Mesendoderm (in vitro differentiated cells): ENCODE results near the gene SC5D.
A peak's percentile ranks its signal among the peaks of the same experiment; 100 is the strongest.

Experiments used
- DNase-seq: peaks from one replicate; pipeline ENCODE4 v3.0.0; 2013
- H2AK5ac ChIP-seq: 2 replicates; pipeline ENCODE4 v1.6.1; 2013; ENCODE audit warnings: low read length, inconsistent platforms
- H2BK120ac ChIP-seq: 2 replicates; pipeline ENCODE4 v1.6.1; 2013; ENCODE audit warnings: low read depth, mild to moderate bottlenecking, low read length, moderate library complexity, mixed read lengths
- H2BK15ac ChIP-seq: replicated peaks from 2 replicates; pipeline ENCODE4 v1.6.1; 2013; ENCODE audit warnings: low read depth, mild to moderate bottlenecking, moderate library complexity
- H2BK5ac ChIP-seq: 2 replicates; pipeline ENCODE4 v1.6.1; 2013; ENCODE audit warnings: low read length, inconsistent platforms
- H3K18ac ChIP-seq: 2 replicates; pipeline ENCODE4 v1.6.1; 2013; ENCODE audit warnings: mild to moderate bottlenecking, low read length, mixed read lengths
- H3K23ac ChIP-seq: one replicate; pipeline ENCODE4 v1.6.1; 2013; ENCODE audit warnings: low read length
- H3K27ac ChIP-seq: 2 replicates; pipeline ENCODE4 v1.5.1; 2013; ENCODE audit warnings: low read depth, mild to moderate bottlenecking, inconsistent platforms, low read length, moderate library complexity
- H3K27me3 ChIP-seq: 2 replicates; pipeline ENCODE4 v1.6.1; 2013; ENCODE audit warnings: low read length, control low read depth, mild to moderate bottlenecking, inconsistent platforms; ENCODE audit not compliant: insufficient read depth, poor library complexity
- H3K36me3 ChIP-seq: 2 replicates; pipeline ENCODE4 v1.6.1; 2013; ENCODE audit warnings: low read length, inconsistent platforms; ENCODE audit not compliant: control insufficient read depth, insufficient read depth
- H3K4ac ChIP-seq: one replicate; pipeline ENCODE4 v1.6.1; 2013; ENCODE audit warnings: low read depth, mild to moderate bottlenecking, low read length, moderate library complexity
- H3K4me1 ChIP-seq: 2 replicates; pipeline ENCODE4 v1.6.1; 2013; ENCODE audit warnings: low read depth, low read length, inconsistent platforms; ENCODE audit not compliant: control insufficient read depth
- H3K4me2 ChIP-seq: 2 replicates; pipeline ENCODE4 v1.6.1; 2013; ENCODE audit warnings: low read length
- H3K4me3 ChIP-seq: 2 replicates; pipeline ENCODE4 v1.5.1; 2013; ENCODE audit warnings: mild to moderate bottlenecking, low read length
- H3K56ac ChIP-seq: one replicate; pipeline ENCODE4 v1.6.1; 2013; ENCODE audit warnings: low read length
- H3K79me1 ChIP-seq: 2 replicates; pipeline ENCODE4 v1.6.1; 2013; ENCODE audit warnings: low read length, inconsistent platforms
- H3K79me2 ChIP-seq: 2 replicates; pipeline ENCODE4 v1.6.1; 2013; ENCODE audit warnings: mild to moderate bottlenecking, low read length; ENCODE audit not compliant: control insufficient read depth, insufficient read depth
- H3K9ac ChIP-seq: 2 replicates; pipeline ENCODE4 v1.6.1; 2013; ENCODE audit warnings: low read length, inconsistent platforms
- H4K5ac ChIP-seq: one replicate; pipeline ENCODE4 v1.6.1; 2013; ENCODE audit warnings: low read length
- H4K8ac ChIP-seq: one replicate; pipeline ENCODE4 v1.6.1; 2013; ENCODE audit warnings: low read depth, mild to moderate bottlenecking, control low read depth, low read length, moderate library complexity
- WGBS: extraction: QIAGEN DNeasy Blood & Tissue Kit; methylation state at CpG from one replicate; pipeline ENCODE4 v1.1.7; 2013; ENCODE audit warnings: low lambda C conversion rate, missing lambda C conversion rate; ENCODE audit not compliant: insufficient coverage; ENCODE audit errors: extremely low coverage; 5-methylcytosine and 5-hydroxymethylcytosine counted together

The SC5D gene

GRCh38 chr11:121281698-121282097, 10.9 kb upstream of the SC5D start:
- peak overlapping the region; percentile 21 for H3K18ac ChIP-seq
- no peak overlapping the region for H3K27ac ChIP-seq
- H3K9ac ChIP-seq = no peak overlapping the region
- no peak overlapping the region for H2BK15ac ChIP-seq
- no peak overlapping the region for H3K4me3 ChIP-seq
- H3K79me2 ChIP-seq = no peaks in the 10 kb centered on the region
- no peak overlapping the region for H3K4me2 ChIP-seq
- no CpG with 5 or more reads among the region's 5 CpGs for WGBS
- no peak overlapping the region for H3K56ac ChIP-seq
- no peak overlapping the region for H4K5ac ChIP-seq
- no peak overlapping the region for H2AK5ac ChIP-seq
- DNase-seq = no peak
- H3K23ac ChIP-seq = no peak overlapping the region
- H3K4me1 ChIP-seq = peaks cover 9% of the 10 kb centered on the region
- H4K8ac ChIP-seq = no peak overlapping the region
- peak overlapping the region; percentile 70 for H2BK5ac ChIP-seq
- peak overlapping the region; percentile 17 for H3K4ac ChIP-seq
- H3K79me1 ChIP-seq = no peaks in the 10 kb centered on the region
- H3K27me3 ChIP-seq = no peaks in the 10 kb centered on the region
- peak overlapping the region; percentile 29 for H2BK120ac ChIP-seq
- no peaks in the 10 kb centered on the region for H3K36me3 ChIP-seq

DNA sequence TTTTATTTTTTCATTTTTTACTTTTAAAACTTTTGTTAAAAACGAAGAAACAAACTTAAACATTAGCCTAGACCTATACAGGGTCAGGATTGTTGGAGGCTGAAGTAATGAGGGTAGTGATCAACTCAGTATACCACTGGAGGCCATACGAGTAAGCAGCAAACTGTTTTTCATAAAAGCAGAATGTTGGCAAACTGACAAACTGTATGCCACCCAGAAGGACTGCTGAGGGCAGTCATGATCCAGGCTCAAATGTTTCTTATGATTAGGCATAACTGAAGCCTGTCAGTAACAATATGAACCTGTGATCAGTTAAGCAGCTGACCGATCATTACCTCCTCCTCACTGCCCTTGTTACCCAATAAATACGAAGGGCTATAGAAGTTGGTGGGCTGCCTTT, 10.2 kb upstream of the SC5D start:
- H3K79me1 ChIP-seq = no peaks in the 10 kb centered on the region
- H3K4me1 ChIP-seq = peaks cover 9% of the 10 kb centered on the region
- H3K36me3 ChIP-seq = no peaks in the 10 kb centered on the region
- H4K5ac ChIP-seq = no peak overlapping the region
- no peak overlapping the region for H3K27ac ChIP-seq
- H3K23ac ChIP-seq = no peak overlapping the region
- H3K4me2 ChIP-seq = no peak overlapping the region
- WGBS = 94% methylated on average over 1 of the region's 4 CpGs
- no peak overlapping the region for H2AK5ac ChIP-seq
- no peaks in the 10 kb centered on the region for H3K27me3 ChIP-seq
- no peak overlapping the region for H2BK15ac ChIP-seq
- no peak for DNase-seq
- no peak overlapping the region for H3K18ac ChIP-seq
- no peak overlapping the region for H4K8ac ChIP-seq
- H3K9ac ChIP-seq = no peak overlapping the region
- H2BK5ac ChIP-seq = no peak overlapping the region
- H3K4ac ChIP-seq = no peak overlapping the region
- H3K4me3 ChIP-seq = no peak overlapping the region
- H3K79me2 ChIP-seq = no peaks in the 10 kb centered on the region
- H3K56ac ChIP-seq = peak overlapping the region; percentile 47
- no peak overlapping the region for H2BK120ac ChIP-seq

DNA sequence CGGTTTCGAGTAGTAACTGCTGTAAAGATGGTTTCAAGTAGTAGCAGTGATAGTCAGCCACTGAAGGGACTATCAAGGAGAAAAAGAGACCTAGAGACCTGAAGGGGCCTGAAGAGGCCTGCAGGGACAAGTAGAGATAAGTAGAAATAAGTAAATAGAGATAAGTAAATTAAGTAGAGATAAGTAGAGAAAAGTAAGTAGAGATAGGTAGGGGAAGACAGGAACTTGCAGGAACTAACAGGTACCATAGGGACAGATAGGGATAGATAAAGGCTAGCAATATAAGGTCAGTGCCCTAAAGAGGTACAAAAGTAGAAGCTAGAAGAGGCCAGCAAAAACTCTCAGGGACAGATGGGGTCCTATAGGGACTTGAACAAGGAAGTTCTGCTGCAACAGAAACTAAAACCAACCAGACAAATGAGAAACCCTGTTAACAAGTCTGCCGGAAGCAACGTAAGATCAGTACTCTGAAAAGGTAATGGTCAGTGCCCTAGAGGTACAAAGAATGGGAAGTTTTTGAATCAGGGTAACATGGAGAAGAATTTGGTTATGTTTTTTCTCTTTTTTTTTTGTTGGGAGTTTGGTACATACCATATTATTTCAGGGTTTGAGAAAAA, 9.6 kb upstream of the SC5D start:
- peaks cover 9% of the 10 kb centered on the region for H3K4me1 ChIP-seq
- peak overlapping the region; percentile 29 for H3K27ac ChIP-seq
- no peak overlapping the region for H3K23ac ChIP-seq
- no CpG with 5 or more reads among the region's 4 CpGs for WGBS
- no peak overlapping the region for H2AK5ac ChIP-seq
- H3K4me2 ChIP-seq = peak overlapping the region; percentile 14
- no peaks in the 10 kb centered on the region for H3K27me3 ChIP-seq
- H3K18ac ChIP-seq = peak overlapping the region; percentile 51
- H3K4me3 ChIP-seq = no peak overlapping the region
- peak overlapping the region; percentile 87 for H2BK5ac ChIP-seq
- peak overlapping the region; percentile 45 for H3K56ac ChIP-seq
- H2BK120ac ChIP-seq = no peak overlapping the region
- no peak overlapping the region for H3K9ac ChIP-seq
- no peak overlapping the region for H4K8ac ChIP-seq
- H3K79me2 ChIP-seq = no peaks in the 10 kb centered on the region
- no peak overlapping the region for H2BK15ac ChIP-seq
- peak overlapping the region; percentile 57 for H3K4ac ChIP-seq
- H3K36me3 ChIP-seq = no peaks in the 10 kb centered on the region
- DNase-seq = peak; percentile 85
- no peak overlapping the region for H4K5ac ChIP-seq
- no peaks in the 10 kb centered on the region for H3K79me1 ChIP-seq

- Histone ChIP-seq H3K4me3 (no peak overlapping the region), H3K9ac (no peak overlapping the region), H3K79me2 (peaks cover 33% of the 10 kb centered on the region), H2BK120ac (no peak overlapping the region), H3K27ac (no peak overlapping the region), H2BK15ac (no peak overlapping the region), H3K27me3 (no peaks in the 10 kb centered on the region), H3K79me1 (peaks cover 4% of the 10 kb centered on the region), H3K4me2 (no peak overlapping the region), H4K8ac (no peak overlapping the region), H4K5ac (no peak overlapping the region), H2BK5ac (no peak overlapping the region), H2AK5ac (no peak overlapping the region), H3K36me3 (no peaks in the 10 kb centered on the region), H3K4ac (no peak overlapping the region), H3K18ac (no peak overlapping the region), H3K4me1 (peaks cover 8% of the 10 kb centered on the region), H3K23ac (no peak overlapping the region), H3K56ac (no peak overlapping the region)
- DNase-seq = no peak
- no CpG with 5 or more reads among the region's 3 CpGs for WGBS
Measured at GRCh38 chr11:121291319-121291718, 1.3 kb upstream of the SC5D start.

DNA sequence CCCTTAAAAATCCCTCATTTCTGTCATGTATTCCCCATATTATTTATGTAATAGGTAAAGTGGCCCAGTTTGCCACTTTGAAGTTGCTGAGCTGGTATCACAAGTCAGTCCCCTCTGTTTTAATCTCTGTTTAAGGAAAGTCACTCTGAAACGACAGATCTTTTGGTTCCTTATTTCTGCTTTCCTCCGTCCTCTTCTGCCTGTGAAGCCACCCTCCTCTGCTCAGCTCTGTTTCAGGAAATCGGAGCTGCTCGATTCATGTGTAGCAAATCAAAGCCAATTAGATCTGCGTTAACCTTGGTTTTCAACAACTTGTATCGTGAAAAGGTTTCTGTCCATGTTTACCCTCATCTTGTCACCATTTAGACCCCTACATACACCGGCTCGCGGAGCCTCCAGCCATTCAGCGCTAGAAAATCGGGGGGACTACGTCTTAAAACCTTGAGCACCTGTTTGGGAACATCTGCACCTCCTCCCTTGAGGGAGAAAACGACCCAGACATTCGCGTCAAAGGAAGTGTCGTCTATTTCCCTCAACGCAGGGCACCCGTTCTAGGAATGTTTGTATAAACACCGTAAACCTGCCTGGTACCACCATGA, 576 bp upstream of the SC5D start:
- Histone ChIP-seq H4K8ac (no peak overlapping the region), H2BK120ac (no peak overlapping the region), H2BK5ac (peak overlapping the region; percentile 17), H3K4me3 (peak overlapping the region; percentile 44), H3K79me2 (peaks cover 36% of the 10 kb centered on the region), H3K4ac (no peak overlapping the region), H3K18ac (peak overlapping the region; percentile 90), H4K5ac (no peak overlapping the region), H3K23ac (peak overlapping the region; percentile 11), H2BK15ac (no peak overlapping the region), H3K4me1 (peaks cover 8% of the 10 kb centered on the region), H3K4me2 (peak overlapping the region; percentile 86), H3K27me3 (no peaks in the 10 kb centered on the region), H3K36me3 (no peaks in the 10 kb centered on the region), H3K27ac (peak overlapping the region; percentile 32), H3K79me1 (peaks cover 4% of the 10 kb centered on the region), H3K56ac (peak overlapping the region; percentile 82), H2AK5ac (no peak overlapping the region), H3K9ac (peak overlapping the region; percentile 61)
- no CpG with 5 or more reads among the region's 19 CpGs for WGBS
- DNase-seq = peak; percentile 42

DNA sequence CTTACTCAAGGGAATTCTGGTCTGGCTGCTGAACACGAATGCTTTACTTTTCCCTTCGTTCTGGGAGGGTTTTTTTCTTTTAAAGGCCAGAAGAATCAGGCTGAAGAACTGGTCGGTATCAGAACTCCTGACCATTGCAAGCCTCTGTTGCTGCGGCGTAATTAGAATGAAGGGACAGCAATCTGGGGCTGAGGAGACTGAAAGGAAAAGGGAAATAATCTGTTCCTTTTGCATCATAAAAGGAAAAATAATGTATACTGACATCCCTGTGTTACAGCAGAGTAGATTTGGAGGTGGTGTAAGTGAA, 670 bp downstream of the SC5D start:
- no CpG with 5 or more reads among the region's 5 CpGs for WGBS
- Histone ChIP-seq H3K36me3 (no peaks in the 10 kb centered on the region), H3K27ac (peak overlapping the region; percentile 68), H3K56ac (peak overlapping the region; percentile 97), H2AK5ac (no peak overlapping the region), H3K79me2 (peaks cover 47% of the 10 kb centered on the region), H3K18ac (peak overlapping the region; percentile 94), H3K79me1 (peaks cover 6% of the 10 kb centered on the region), H3K27me3 (no peaks in the 10 kb centered on the region), H4K5ac (no peak overlapping the region), H3K23ac (peak overlapping the region; percentile 69), H3K9ac (peak overlapping the region; percentile 97), H2BK5ac (peak overlapping the region; percentile 10), H2BK120ac (peak overlapping the region; percentile 30), H3K4me3 (peak overlapping the region; percentile 76), H4K8ac (no peak overlapping the region), H2BK15ac (no peak overlapping the region), H3K4me1 (peaks cover 8% of the 10 kb centered on the region), H3K4me2 (peak overlapping the region; percentile 72), H3K4ac (peak overlapping the region; percentile 92)
- DNase-seq = no peak
